Cardiac muscle cell (in vitro differentiated cells and primary cell): ENCODE results near the gene MUCL3. TPM values are rescaled to one million over a fixed set of nuclear protein-coding genes. Genes with fewer than 3 reads are reported as not detected.

Source experiments
- DNase-seq, 2 donors: peaks; one replicate each; pipeline versions ENCODE4 v3.0.0 to v3.0.0-alpha.2; 2010 to 2017; ENCODE audit warnings: low read depth in 1 of 2, low spot score in 1 of 2
- H3K27ac ChIP-seq: fragments of 200-600 bp; sonication (generic); 2 replicates; pipeline ENCODE4 v1.5.1; 2016
- H3K27me3 ChIP-seq: fragments of 200-600 bp; sonication (generic); 2 replicates; pipeline ENCODE4 v1.6.0; 2016; ENCODE audit warnings: control low read depth
- H3K36me3 ChIP-seq: fragments of 200-600 bp; sonication (generic); 2 replicates; pipeline ENCODE4 v1.5.1; 2016; ENCODE audit warnings: control low read depth
- H3K4me1 ChIP-seq: fragments of 200-600 bp; sonication (generic); 2 replicates; pipeline ENCODE4 v1.8.1; 2017; ENCODE audit warnings: low read depth, mild to moderate bottlenecking, mixed run types
- H3K4me3 ChIP-seq: fragments of 200-600 bp; sonication (generic); 2 replicates; pipeline ENCODE4 v1.5.1; 2016; ENCODE audit warnings: mild to moderate bottlenecking
- H3K9me3 ChIP-seq: fragments of 200-600 bp; sonication (generic); 2 replicates; pipeline ENCODE4 v1.5.1; 2017; ENCODE audit warnings: low read depth, mild to moderate bottlenecking, control low read depth
- CTCF ChIP-seq: IDR thresholded peaks from 2 replicates; pipeline ENCODE4 v1.5.1; 2012; ENCODE audit warnings: low read depth, mild to moderate bottlenecking, low read length
- polyA plus RNA-seq: library from polyadenylated mRNA; unstranded; fragments of >200 nt; fragmentation: Nextera tagmentation; extraction: Ambion mirVana; gene quantifications from 2 replicates; pipeline ENCODE4 v1.2.1, GENCODE V29; 2016
- total RNA-seq: library from RNA; depleted of rRNA; stranded (reverse); fragments of >200 nt; gene quantifications from 2 replicates; pipeline ENCODE4 v1.2.3, GENCODE V29; 2016

Gene MUCL3
- total and polyA plus RNA-seq, 2 experiments from 2014 or later, result not detected

GRCh38 chr6:30931272-30931671 lies 9.5 kb upstream of the MUCL3 start:
- Histone ChIP-seq H3K36me3 (no peaks in the 10 kb centered on the region), H3K9me3 (no peaks in the 10 kb centered on the region), H3K27me3 (no peaks in the 10 kb centered on the region), H3K4me3 (no peak overlapping the region), H3K4me1 (no peaks in the 10 kb centered on the region), H3K27ac (no peak overlapping the region)
- no peak for TF ChIP-seq CTCF
- no peak for DNase-seq

- Histone ChIP-seq H3K4me3 (no peak within 1 kb of the TSS), H3K27ac (no peak within 1 kb of the TSS), H3K9me3 (no peaks in the 10 kb centered on the region), H3K4me1 (no peaks in the 10 kb centered on the region), H3K27me3 (no peaks in the 10 kb centered on the region), H3K36me3 (no peaks in the 10 kb centered on the region)
- DNase-seq, result no peak
- TF ChIP-seq CTCF, result no peak
Observed at GRCh38 chr6:30931969-30932645, 8.7 kb upstream of the MUCL3 start, which contains the start of gene SFTA2. Gene SFTA2 (minus strand): TSS chr6:30932170. CDS start chr6:30932096, 74 bp downstream.

GRCh38 chr6:30932665-30933365 lies 8.0 kb upstream of the MUCL3 start:
- Histone ChIP-seq H3K27me3 (no peaks in the 10 kb centered on the region), H3K4me3 (no peak overlapping the region), H3K4me1 (no peaks in the 10 kb centered on the region), H3K36me3 (no peaks in the 10 kb centered on the region), H3K27ac (no peak overlapping the region), H3K9me3 (no peaks in the 10 kb centered on the region)
- no peak for TF ChIP-seq CTCF
- no peak for DNase-seq

- no peak for TF ChIP-seq CTCF
- peak in 1 of 2 donors; percentile 52 for DNase-seq
- Histone ChIP-seq H3K4me1 (no peaks in the 10 kb centered on the region), H3K27ac (no peak overlapping the region), H3K4me3 (no peak overlapping the region), H3K36me3 (no peaks in the 10 kb centered on the region), H3K27me3 (no peaks in the 10 kb centered on the region), H3K9me3 (no peaks in the 10 kb centered on the region)
Observed at GRCh38 chr6:30935018-30935417, 5.8 kb upstream of the MUCL3 start.

GRCh38 chr6:30937265-30937664 lies 3.5 kb upstream of the MUCL3 start:
- H3K9me3 ChIP-seq, result no peaks in the 10 kb centered on the region
- H3K4me1 ChIP-seq, result no peaks in the 10 kb centered on the region
- no peaks in the 10 kb centered on the region for H3K27me3 ChIP-seq
- H3K36me3 ChIP-seq, result no peaks in the 10 kb centered on the region
- DNase-seq, result no peak
- H3K4me3 ChIP-seq, result no peak overlapping the region
- no peak overlapping the region for H3K27ac ChIP-seq
- no peak for TF ChIP-seq CTCF
